TTC549 (cell line): ENCODE measurements around the gene TECTA.
"Not testable (repeated sequence)": the region's sequence is repeated elsewhere in the genome, so short reads cannot be mapped to it uniquely, and the experiment has no call there.

Experiments
- FAIRE-seq: peaks from 2 replicates; lab custom pipeline; 2012; peaks lifted over from hg19 to GRCh38; lab: Jason Lieb, UNC

TECTA gene

GRCh38 chr11:121090145-121090721 is 10.8 kb upstream of the TECTA start:
- no peak for FAIRE-seq

- FAIRE-seq = no peak
Observed at GRCh38 chr11:121091492-121092152, 9.4 kb upstream of the TECTA start.

- no peak for FAIRE-seq
Observed at GRCh38 chr11:121095561-121095960, 5.5 kb upstream of the TECTA start.

GRCh38 chr11:121099364-121099763 is 1.7 kb upstream of the TECTA start:
- FAIRE-seq = no peak

- no peak for FAIRE-seq
Observed at GRCh38 chr11:121099885-121100284, 1.2 kb upstream of the TECTA start.

- no peak for FAIRE-seq
Observed at GRCh38 chr11:121104312-121104762, 3.3 kb downstream of the TECTA start.

GRCh38 chr11:121105063-121105480 is 4.0 kb downstream of the TECTA start:
- no peak for FAIRE-seq

- no peak for FAIRE-seq
Observed at GRCh38 chr11:121105481-121106195, 4.6 kb downstream of the TECTA start.

GRCh38 chr11:121106812-121107211 is 5.8 kb downstream of the TECTA start:
- FAIRE-seq = no peak

- no peak for FAIRE-seq
Observed at GRCh38 chr11:121108413-121108812, 7.4 kb downstream of the TECTA start.

GRCh38 chr11:121109471-121109870 is 8.4 kb downstream of the TECTA start:
- FAIRE-seq = no peak

- FAIRE-seq = no peak
Observed at GRCh38 chr11:121109916-121110586, 9.0 kb downstream of the TECTA start.

- FAIRE-seq = no peak
Observed at GRCh38 chr11:121110871-121111724, 10.1 kb downstream of the TECTA start.

- FAIRE-seq = no peak
Observed at GRCh38 chr11:121112498-121113455, 11.7 kb downstream of the TECTA start.

GRCh38 chr11:121113611-121114010 is 12.6 kb downstream of the TECTA start:
- no peak for FAIRE-seq

GRCh38 chr11:121115024-121115423 is 14.0 kb downstream of the TECTA start:
- FAIRE-seq = not testable (repeated sequence)

GRCh38 chr11:121117788-121118187 is 16.7 kb downstream of the TECTA start:
- FAIRE-seq = no peak

- FAIRE-seq = no peak
Observed at GRCh38 chr11:121119440-121119839, 18.4 kb downstream of the TECTA start.

- FAIRE-seq = no peak
Observed at GRCh38 chr11:121122328-121122727, 21.3 kb downstream of the TECTA start.

GRCh38 chr11:121123496-121124069 is 22.5 kb downstream of the TECTA start:
- no peak for FAIRE-seq
